GM18870 (cell line): Measurements from ENCODE around the gene ZDHHC9.
"Not testable (repeated sequence)": the region's sequence is repeated elsewhere in the genome, so short reads cannot be mapped to it uniquely, and the experiment has no call there.

ENCODE experiments used
- ATAC-seq: cut with Tn5 transposase; IDR thresholded peaks from one replicate; pipeline ENCODE4 v1.9.1; 2021; ENCODE audit warnings: moderate library complexity; ENCODE audit not compliant: unreplicated experiment

ZDHHC9 gene

GRCh38 chrX:129843459-129844306 lies at the start of gene ZDHHC9:
Gene ZDHHC9, minus strand, starts transcription at chrX:129843886. Its CDS starts 1,941 bp downstream, at chrX:129841945.
- peak; percentile 87 for ATAC-seq

- no peak for ATAC-seq
These were observed 33.7 kb upstream of the ZDHHC9 start for GRCh38 chrX:129877401-129877800.

GRCh38 chrX:129876771-129877305 lies 33.2 kb upstream of the ZDHHC9 start:
- no peak for ATAC-seq

- ATAC-seq, result no peak
These were observed 32.0 kb upstream of the ZDHHC9 start for GRCh38 chrX:129875669-129876068.

GRCh38 chrX:129872524-129872923 lies 28.8 kb upstream of the ZDHHC9 start:
- ATAC-seq, result no peak

- ATAC-seq, result not testable (repeated sequence)
These were observed 22.6 kb upstream of the ZDHHC9 start for GRCh38 chrX:129866321-129866720.

- not testable (repeated sequence) for ATAC-seq
These were observed 15.4 kb upstream of the ZDHHC9 start for GRCh38 chrX:129859134-129859533.

- ATAC-seq, result not testable (repeated sequence)
These were observed 8.1 kb upstream of the ZDHHC9 start for GRCh38 chrX:129851825-129852224.

GRCh38 chrX:129846716-129847115 lies 3.0 kb upstream of the ZDHHC9 start:
- ATAC-seq, result no peak

- ATAC-seq, result no peak
These were observed 2.0 kb upstream of the ZDHHC9 start for GRCh38 chrX:129845616-129846190.

- ATAC-seq, result no peak
These were observed 552 bp downstream of the ZDHHC9 start for GRCh38 chrX:129843209-129843458.

GRCh38 chrX:129842510-129843208 lies 1.0 kb downstream of the ZDHHC9 start:
- ATAC-seq, result no peak

- no peak for ATAC-seq
These were observed 3.3 kb downstream of the ZDHHC9 start for GRCh38 chrX:129840344-129840743.

- no peak for ATAC-seq
These were observed 6.9 kb downstream of the ZDHHC9 start for GRCh38 chrX:129836827-129837226.

GRCh38 chrX:129833153-129833990 lies 10.3 kb downstream of the ZDHHC9 start:
- no peak for ATAC-seq

GRCh38 chrX:129831091-129831885 lies 12.4 kb downstream of the ZDHHC9 start:
- ATAC-seq, result no peak

GRCh38 chrX:129830494-129830893 lies 13.2 kb downstream of the ZDHHC9 start:
- ATAC-seq, result no peak

GRCh38 chrX:129825746-129826505 lies 17.8 kb downstream of the ZDHHC9 start:
- ATAC-seq, result no peak

GRCh38 chrX:129824620-129825019 lies 19.1 kb downstream of the ZDHHC9 start:
- ATAC-seq, result no peak
